Measurements from ENCODE around the gene ARMC2.

Gene ARMC2

DNA sequence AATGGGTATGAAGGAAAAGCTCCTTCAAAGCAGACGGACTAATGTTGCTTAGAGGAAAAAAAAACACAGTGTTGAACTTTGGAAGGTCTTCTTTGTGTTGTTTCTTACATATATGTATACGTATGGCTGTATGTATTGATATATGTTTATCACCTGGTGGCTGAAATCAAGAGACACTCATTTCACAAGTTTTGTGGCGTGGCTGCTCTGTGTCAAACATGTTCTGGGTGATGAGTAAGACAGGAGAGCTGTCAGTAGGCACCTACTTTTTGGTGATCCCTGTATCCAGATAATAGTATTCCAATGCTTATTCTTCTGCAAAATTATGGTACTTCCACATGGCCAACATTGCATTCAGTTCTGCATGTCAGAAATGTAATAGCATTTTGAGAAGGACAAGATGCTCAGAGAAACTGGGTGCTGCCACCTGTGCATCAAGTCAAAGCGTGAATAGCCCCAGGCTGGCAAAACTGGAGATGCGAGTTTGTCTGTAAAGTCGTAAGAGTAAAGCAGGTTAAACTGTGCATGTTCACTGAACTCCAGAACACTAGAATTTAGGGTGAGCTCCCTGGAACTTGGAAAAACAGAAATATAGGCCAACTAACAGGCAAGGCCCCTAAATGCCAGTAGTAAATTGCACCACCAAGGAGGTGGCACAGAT, 67.9 kb downstream of the ARMC2 start:
- Mint-ChIP-seq H3K27me3 (ENCODE audit: low read depth, poor library complexity) (no peaks in the 10 kb centered on the region), H3K9me3 (no peaks in the 10 kb centered on the region), H3K4me3 (no peak overlapping the region), H3K27ac (no peak overlapping the region), H3K36me3 (ENCODE audit: low read depth) (no peaks in the 10 kb centered on the region), H3K4me1 (no peaks in the 10 kb centered on the region)
- TF ChIP-seq, protein P1, sequence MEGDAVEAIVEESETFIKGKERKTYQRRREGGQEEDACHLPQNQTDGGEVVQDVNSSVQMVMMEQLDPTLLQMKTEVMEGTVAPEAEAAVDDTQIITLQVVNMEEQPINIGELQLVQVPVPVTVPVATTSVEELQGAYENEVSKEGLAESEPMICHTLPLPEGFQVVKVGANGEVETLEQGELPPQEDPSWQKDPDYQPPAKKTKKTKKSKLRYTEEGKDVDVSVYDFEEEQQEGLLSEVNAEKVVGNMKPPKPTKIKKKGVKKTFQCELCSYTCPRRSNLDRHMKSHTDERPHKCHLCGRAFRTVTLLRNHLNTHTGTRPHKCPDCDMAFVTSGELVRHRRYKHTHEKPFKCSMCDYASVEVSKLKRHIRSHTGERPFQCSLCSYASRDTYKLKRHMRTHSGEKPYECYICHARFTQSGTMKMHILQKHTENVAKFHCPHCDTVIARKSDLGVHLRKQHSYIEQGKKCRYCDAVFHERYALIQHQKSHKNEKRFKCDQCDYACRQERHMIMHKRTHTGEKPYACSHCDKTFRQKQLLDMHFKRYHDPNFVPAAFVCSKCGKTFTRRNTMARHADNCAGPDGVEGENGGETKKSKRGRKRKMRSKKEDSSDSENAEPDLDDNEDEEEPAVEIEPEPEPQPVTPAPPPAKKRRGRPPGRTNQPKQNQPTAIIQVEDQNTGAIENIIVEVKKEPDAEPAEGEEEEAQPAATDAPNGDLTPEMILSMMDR (IDR thresholded peaks at IDR 0.05), result no peak
- no peak for DNase-seq

DNA sequence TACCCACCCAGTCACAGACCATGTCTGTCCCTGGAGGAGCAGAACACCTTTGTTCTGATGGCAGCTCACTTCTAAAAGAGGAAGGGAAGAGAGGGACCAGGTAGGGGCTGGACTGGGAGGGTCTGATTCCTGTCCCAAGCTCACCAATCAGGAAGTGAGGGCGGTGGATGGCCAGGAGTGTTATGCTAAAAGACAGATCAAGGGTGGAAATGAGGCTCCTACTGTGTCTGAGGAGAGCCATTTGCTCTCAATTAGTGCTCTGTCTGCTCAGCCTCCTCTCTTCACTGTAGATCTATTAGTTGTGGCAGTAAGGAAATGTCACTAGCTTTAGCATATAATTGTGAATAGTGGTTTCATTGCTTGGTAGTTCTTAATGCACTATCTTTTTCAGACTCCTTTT, 72.5 kb downstream of the ARMC2 start:
- H3K9me3 Mint-ChIP-seq, result no peaks in the 10 kb centered on the region
- H3K27me3 Mint-ChIP-seq (ENCODE audit: low read depth, poor library complexity), result peaks cover 2% of the 10 kb centered on the region
- TF ChIP-seq, protein P1 (IDR thresholded peaks at IDR 0.05), result no peak
- no peaks in the 10 kb centered on the region for H3K36me3 Mint-ChIP-seq (ENCODE audit: low read depth)
- no peak overlapping the region for H3K27ac Mint-ChIP-seq
- no peak overlapping the region for H3K4me3 Mint-ChIP-seq
- no peak for DNase-seq
- peaks cover 6% of the 10 kb centered on the region for H3K4me1 Mint-ChIP-seq

DNA sequence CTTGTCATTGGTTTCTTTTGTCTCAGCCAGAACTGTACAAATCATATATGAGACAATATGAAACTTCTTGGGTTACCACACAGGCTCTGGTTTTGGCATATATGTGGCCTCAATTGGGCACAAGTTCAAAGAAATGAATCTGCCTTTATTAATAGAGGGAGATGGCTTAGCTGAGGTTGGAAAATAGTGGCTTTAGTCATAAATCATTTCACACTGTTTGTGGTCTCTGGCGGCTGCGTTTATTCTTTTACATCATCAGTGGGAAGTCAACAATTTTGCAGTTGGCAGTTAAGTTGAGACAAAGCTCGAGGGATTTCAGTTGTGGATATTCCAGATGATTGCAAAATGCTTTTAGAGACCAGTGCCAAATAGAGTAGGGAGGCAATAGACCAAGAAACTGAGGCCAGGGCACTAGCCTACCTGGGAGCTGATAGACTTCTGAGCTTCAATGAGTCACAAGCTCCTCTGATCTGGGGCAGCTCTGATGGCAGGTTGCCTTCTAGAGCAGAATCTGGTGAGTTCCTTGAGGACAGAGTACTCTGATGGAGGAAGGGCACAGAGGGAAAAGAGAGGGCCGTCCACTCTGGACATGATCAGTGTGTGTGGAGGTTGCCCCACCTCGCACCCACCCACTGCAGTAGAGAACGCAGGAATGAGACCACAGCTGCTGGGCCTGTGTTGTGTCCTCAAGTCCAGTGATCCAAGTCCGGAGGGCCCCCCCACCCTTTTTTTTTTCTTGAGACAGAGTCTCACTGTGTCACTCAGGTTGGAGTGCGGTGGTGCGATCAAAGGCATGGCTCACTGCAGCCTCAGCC, 73.5 kb downstream of the ARMC2 start:
- Mint-ChIP-seq H3K4me1 (peaks cover 6% of the 10 kb centered on the region), H3K27ac (no peak overlapping the region), H3K9me3 (no peaks in the 10 kb centered on the region), H3K36me3 (ENCODE audit: low read depth) (no peaks in the 10 kb centered on the region), H3K27me3 (ENCODE audit: low read depth, poor library complexity) (peaks cover 2% of the 10 kb centered on the region), H3K4me3 (no peak overlapping the region)
- TF ChIP-seq, protein P1 (IDR thresholded peaks at IDR 0.05), result no peak
- peak; percentile 18 for DNase-seq

GRCh38 chr6:108922499-108922898, 74.3 kb downstream of the ARMC2 start:
- Mint-ChIP-seq H3K36me3 (ENCODE audit: low read depth) (no peaks in the 10 kb centered on the region), H3K4me1 (peaks cover 6% of the 10 kb centered on the region), H3K9me3 (no peaks in the 10 kb centered on the region), H3K27ac (no peak overlapping the region), H3K4me3 (no peak overlapping the region), H3K27me3 (ENCODE audit: low read depth, poor library complexity) (peaks cover 2% of the 10 kb centered on the region)
- no peak for DNase-seq
- TF ChIP-seq, protein P1 (IDR thresholded peaks at IDR 0.05), result no peak

DNA sequence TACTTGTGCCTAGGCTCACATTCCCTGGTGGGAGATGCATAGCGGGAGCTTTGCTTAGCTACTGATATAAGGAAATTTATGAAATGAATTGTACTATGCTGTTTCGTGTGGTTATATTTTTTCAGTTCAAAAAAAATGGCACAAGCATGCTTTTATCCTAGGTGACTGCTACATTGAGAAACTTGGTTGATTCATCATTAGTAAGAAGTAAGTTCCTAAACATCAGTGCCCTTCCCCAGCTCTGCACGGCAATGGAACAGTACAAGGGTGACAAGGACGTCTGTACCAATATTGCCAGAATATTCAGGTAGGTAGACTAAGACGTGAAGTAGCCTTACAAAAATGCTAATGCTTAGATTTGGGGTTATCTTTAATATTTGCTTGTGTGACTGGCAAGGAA, 79.7 kb downstream of the ARMC2 start:
- TF ChIP-seq, protein P1 (IDR thresholded peaks at IDR 0.05), result no peak
- no peak for DNase-seq
- Mint-ChIP-seq H3K27ac (no peak overlapping the region), H3K36me3 (ENCODE audit: low read depth) (no peaks in the 10 kb centered on the region), H3K27me3 (ENCODE audit: low read depth, poor library complexity) (peaks cover 9% of the 10 kb centered on the region), H3K9me3 (peaks cover 4% of the 10 kb centered on the region), H3K4me3 (no peak overlapping the region), H3K4me1 (no peaks in the 10 kb centered on the region)

Data from nephron progenitor cell (in vitro differentiated cells).